Hindlimb muscle (tissue), 1 donor: ENCODE data around the gene SLC66A1. TPM values are rescaled to one million over a fixed set of nuclear protein-coding genes. Genes with fewer than 3 reads are reported as not detected.

Experiments
- polyA plus RNA-seq: library from polyadenylated mRNA; unstranded; fragments of 120-200 nt; gene quantifications from one replicate; pipeline ENCODE4 v1.2.1, GENCODE V29; 2013; ENCODE audit not compliant: insufficient read length

The SLC66A1 gene
- polyA plus RNA-seq, 1 donor, result 13.1 TPM

Other genes starting within 250 kb of the SLC66A1 start
- 98.1 TPM for gene UBR4, start 102.1 kb upstream of the SLC66A1 start, polyA plus RNA-seq
- gene EMC1, start 60.8 kb upstream of the SLC66A1 start, polyA plus RNA-seq, result 41.5 TPM
- 29.1 TPM for gene MRTO4, start 60.5 kb upstream of the SLC66A1 start, polyA plus RNA-seq
- gene AKR7A3, start 23.6 kb upstream of the SLC66A1 start, polyA plus RNA-seq, result 1.6 TPM
- gene AKR7A2, start 182 bp upstream of the SLC66A1 start, polyA plus RNA-seq, result 53.2 TPM
- 285 TPM for gene CAPZB, start 173.2 kb downstream of the SLC66A1 start, polyA plus RNA-seq